Upper lobe of right lung (tissue), 1 donor: ENCODE data around the gene TSPAN12. TPM values are rescaled to one million over a fixed set of nuclear protein-coding genes. Genes with fewer than 3 reads are reported as not detected.
"Not testable (repeated sequence)": the region's sequence is repeated elsewhere in the genome, so short reads cannot be mapped to it uniquely, and the experiment has no call there.

Experiments
- ATAC-seq: fragments of 200-7000 bp; cut with Tn5 transposase; one replicate; pipeline ENCODE4 v1.9.1; 2020; ENCODE audit warnings: mild to moderate bottlenecking, moderate library complexity
- DNase-seq: peaks from one replicate; pipeline ENCODE4 v3.0.0-alpha.2; 2020
- H3K27ac ChIP-seq: fragments of 200-600 bp; one replicate; pipeline ENCODE4 v1.8.0; 2022
- H3K27me3 ChIP-seq: fragments of 200-600 bp; one replicate; pipeline ENCODE4 v1.8.0; 2022; ENCODE audit warnings: mild to moderate bottlenecking
- H3K36me3 ChIP-seq: fragments of 200-600 bp; one replicate; pipeline ENCODE4 v1.8.0; 2022
- H3K4me1 ChIP-seq: fragments of 200-600 bp; one replicate; pipeline ENCODE4 v1.8.0; 2022
- H3K4me3 ChIP-seq: fragments of 200-600 bp; one replicate; pipeline ENCODE4 v1.8.0; 2022; ENCODE audit warnings: mild to moderate bottlenecking
- H3K9me3 ChIP-seq: fragments of 200-600 bp; one replicate; pipeline ENCODE4 v1.8.0; 2022
- CTCF ChIP-seq: fragments of 200-600 bp; IDR thresholded peaks from one replicate; pipeline ENCODE4 v1.8.0; 2022; ENCODE audit warnings: antibody characterized with exemption
- intact Hi-C: fragments of 100-400 bp; cut with DNase I; formaldehyde crosslinking; loops from one replicate; pipeline ENCODE4 v1.11.0; 2022
- long read RNA-seq: library from polyadenylated mRNA; unstranded; transcript quantifications from one replicate; pipeline ENCODE4 v2.0.0, GENCODE V29; 2021
- total RNA-seq: library from RNA; stranded (reverse); fragmentation: NEBNext Ultra II Directional; extraction: Animal tissue kit (Norgen Biotek cat#: 25700); gene quantifications from one replicate; pipeline ENCODE4 v1.2.1, GENCODE V29; 2021
- donor health status: DM: no; HTN: yes; CAD: no; lungs with severe emphysema.

TSPAN12 gene
- 51.8 TPM for total RNA-seq
- long read RNA-seq, transcript TSPAN12-201 (8 exons, 2,798 nt), result major isoform, 101 of 121 reads
- long read RNA-seq, partial matches to known transcripts, result 6 of 121 reads
- long read RNA-seq, other reads (novel, unspliced or antisense), result 13 of 121 reads

- peak; percentile 95 for ATAC-seq
- peak within 1 kb of the TSS; percentile 86 for H3K27ac ChIP-seq
- peak; percentile 81 for TF ChIP-seq CTCF
Observed at GRCh38 chr7:120857588-120858573, at the start of gene TSPAN12. TSS of gene TSPAN12 (minus strand) at chr7:120858144. CDS start at chr7:120856763, 1,381 bp downstream.

DNA sequence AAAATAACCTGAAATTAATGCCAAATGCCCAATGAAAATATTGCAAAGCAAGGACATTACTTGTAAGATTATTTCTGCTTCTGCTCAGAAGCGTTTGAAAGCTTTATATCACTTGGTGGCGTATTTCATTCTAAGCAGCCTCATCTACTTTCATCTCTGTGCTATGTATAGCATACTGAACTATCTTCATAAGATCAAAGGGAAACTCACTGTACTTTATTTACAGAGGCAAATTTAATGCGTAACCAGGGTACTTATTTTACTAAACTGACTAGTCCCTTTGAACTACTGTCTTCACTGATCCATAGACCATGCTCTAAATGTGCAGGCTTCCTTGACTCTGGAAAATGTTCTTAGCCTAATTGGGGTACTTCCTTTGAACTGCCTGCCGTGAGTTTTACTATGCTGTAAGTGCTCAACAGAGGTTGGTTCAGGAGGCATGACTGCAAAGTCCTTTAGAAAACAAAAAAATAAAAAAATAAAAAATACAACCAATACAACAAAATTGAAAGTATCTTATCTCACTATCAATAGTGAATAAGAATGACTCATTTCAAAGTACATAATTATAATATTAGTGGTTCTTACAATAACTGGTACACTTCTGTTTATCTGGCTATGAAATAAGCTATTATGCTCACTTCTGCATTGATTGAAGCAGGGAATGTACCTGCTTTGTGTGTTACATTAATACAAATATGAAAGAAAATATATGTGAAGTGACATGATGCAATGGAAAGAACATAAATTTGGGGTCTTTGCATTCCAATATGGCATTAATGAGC is 41.0 kb upstream of the TSPAN12 start:
- intact Hi-C loops, result no loop called here
- Histone ChIP-seq H3K9me3 (no peaks in the 10 kb centered on the region), H3K27ac (no peak overlapping the region), H3K4me3 (no peak overlapping the region), H3K4me1 (no peaks in the 10 kb centered on the region), H3K36me3 (no peaks in the 10 kb centered on the region), H3K27me3 (no peaks in the 10 kb centered on the region)
- DNase-seq, result no peak
- ATAC-seq, result no peak
- TF ChIP-seq CTCF, result no peak

More at GRCh38 chr7:120857588-120858573, at the start of gene TSPAN12:
- Histone ChIP-seq H3K9me3 (no peaks in the 10 kb centered on the region), H3K4me3 (peak within 1 kb of the TSS; percentile 68), H3K4me1 (peaks cover 8% of the 10 kb centered on the region), H3K36me3 (no peaks in the 10 kb centered on the region), H3K27me3 (no peaks in the 10 kb centered on the region)
- intact Hi-C loops, result no loop called here
- DNase-seq, result peak; percentile 93

GRCh38 chr7:120895253-120895652 is 37.3 kb upstream of the TSPAN12 start:
- H3K4me3 ChIP-seq, H3K4me1 ChIP-seq, H3K36me3 ChIP-seq, H3K9me3 ChIP-seq, H3K27ac ChIP-seq, H3K27me3 ChIP-seq, intact Hi-C loops, DNase-seq, ATAC-seq: not testable (repeated sequence)

- H3K4me3 ChIP-seq, DNase-seq, H3K36me3 ChIP-seq, H3K4me1 ChIP-seq, H3K27ac ChIP-seq, intact Hi-C loops, H3K27me3 ChIP-seq, H3K9me3 ChIP-seq, ATAC-seq: not testable (repeated sequence)
Observed at GRCh38 chr7:120885602-120886001, 27.7 kb upstream of the TSPAN12 start.

DNA sequence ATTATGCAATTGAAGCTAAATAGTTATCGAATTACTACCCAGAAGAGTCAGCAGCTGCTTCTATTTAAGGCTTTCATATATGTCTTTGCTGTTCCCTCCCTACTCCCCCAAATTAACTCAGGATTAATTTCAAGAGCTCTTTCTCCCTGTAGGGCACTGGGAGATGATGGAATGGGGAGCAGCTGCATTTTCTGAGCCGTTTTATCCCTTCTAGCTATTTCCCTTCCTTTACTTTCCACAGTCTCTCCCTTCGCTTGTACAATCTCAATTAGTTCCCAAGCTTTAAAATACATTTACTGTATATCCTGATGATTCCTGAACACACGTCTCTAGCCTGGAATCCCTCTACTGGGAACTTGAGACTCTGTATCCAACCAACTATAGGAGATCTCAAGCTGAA is 19.8 kb upstream of the TSPAN12 start:
- intact Hi-C loops, result no loop called here

More for the DNA sequence above, 19.8 kb upstream of the TSPAN12 start:
- no peak for DNase-seq
- Histone ChIP-seq H3K9me3 (no peaks in the 10 kb centered on the region), H3K27me3 (no peaks in the 10 kb centered on the region), H3K4me1 (no peaks in the 10 kb centered on the region), H3K36me3 (no peaks in the 10 kb centered on the region), H3K4me3 (no peak overlapping the region), H3K27ac (no peak overlapping the region)
- no peak for TF ChIP-seq CTCF
- no peak for ATAC-seq
